A549 (cell line): ENCODE results near the gene CAMK1G. TPM values are rescaled to one million over a fixed set of nuclear protein-coding genes. Genes with fewer than 3 reads are reported as not detected.

Experiments used
- ATAC-seq, 2 experiments: fragments of 200-7000 bp in 1 of 2; fragments of >200 bp in 1 of 2; cut with Nextera tagmentation in 1 of 2; cut with Tn5 transposase in 1 of 2; 3 replicates each; pipeline versions ENCODE4 v1.8.0 to v1.9.1; 2018 to 2020; ENCODE audit warnings: mild to moderate bottlenecking in 1 of 2, moderate library complexity in 1 of 2
- CTCF ChIA-PET: fragments of 300-600 bp; sonication (Branson Sonifier 250); formaldehyde crosslinking; extraction: SDS; loops from one replicate; lab custom pipeline; 2021; ENCODE audit warnings: antibody characterized with exemption, inconsistent platforms; lab: Yijun Ruan, JAX
- POLR2A ChIA-PET: fragments of 350-600 bp; formaldehyde crosslinking; extraction: SDS; loops from one replicate; lab custom pipeline; 2021; ENCODE audit warnings: antibody characterized with exemption, inconsistent platforms; lab: Yijun Ruan, JAX
- DNase-seq, 2 experiments: peaks; one replicate each; pipeline versions ENCODE4 v3.0.0 to v3.0.0-alpha.2; 2011 to 2016; ENCODE audit warnings: low read depth in 1 of 2, low spot score in 1 of 2
- FAIRE-seq: peaks from 2 replicates; lab custom pipeline; 2011; peaks lifted over from hg19 to GRCh38; lab: Jason Lieb, UNC
- H3K27ac ChIP-seq, 2 experiments: fragments of >200 bp; sonication (Bioruptor Twin); formaldehyde crosslinking; 3 replicates each; pipeline ENCODE4 v1.5.1; 2016 to 2017
- H3K4me1 ChIP-seq: fragments of >200 bp; sonication (Bioruptor Twin); formaldehyde crosslinking; 3 replicates; pipeline ENCODE4 v1.6.1; 2016
- H3K4me2 ChIP-seq: fragments of >200 bp; sonication (Bioruptor Twin); formaldehyde crosslinking; 3 replicates; pipeline ENCODE4 v1.6.1; 2016
- H3K4me3 ChIP-seq: fragments of >200 bp; sonication (Bioruptor Twin); formaldehyde crosslinking; 3 replicates; pipeline ENCODE4 v1.5.1; 2016
- H3K9me3 ChIP-seq: fragments of >200 bp; sonication (Bioruptor Twin); formaldehyde crosslinking; 3 replicates; pipeline ENCODE4 v1.6.1; 2016
- CBX2 ChIP-seq: fragments of 200-600 bp; sonication (generic); IDR thresholded peaks from 2 replicates; pipeline ENCODE4 v1.6.1; 2016; ENCODE audit warnings: low read depth, mild to moderate bottlenecking, borderline replicate concordance
- CBX8 ChIP-seq: fragments of 200-600 bp; sonication (generic); IDR thresholded peaks from 2 replicates; pipeline ENCODE4 v1.6.1; 2016
- EHMT2 ChIP-seq: fragments of 200-600 bp; sonication (generic); IDR thresholded peaks from 2 replicates; pipeline ENCODE4 v1.6.1; 2016; ENCODE audit warnings: antibody characterized with exemption, low read depth, mild to moderate bottlenecking, moderate library complexity
- EP300 ChIP-seq, 2 experiments: fragments of >200 bp; sonication (Bioruptor Twin); formaldehyde crosslinking; IDR thresholded peaks; 2 replicates in 1 of 2; 3 replicates in 1 of 2; pipeline ENCODE4 v1.6.1; 2016 to 2017
- GATA3 ChIP-seq: IDR thresholded peaks from 2 replicates; pipeline ENCODE4 v1.6.1; 2012; ENCODE audit warnings: borderline replicate concordance
- HEYL ChIP-seq: fragments of 250-450 bp; sonication (Bioruptor Pico); IDR thresholded peaks from 2 replicates; pipeline ENCODE4 v1.8.0; 2021; ENCODE audit warnings: mild to moderate bottlenecking, moderate library complexity
- KDM5A ChIP-seq: fragments of 200-600 bp; sonication (generic); IDR thresholded peaks from 2 replicates; pipeline ENCODE4 v1.6.1; 2016; ENCODE audit warnings: antibody characterized with exemption, mild to moderate bottlenecking
- MAZ ChIP-seq: fragments of 150-350 bp; IDR thresholded peaks from 2 replicates; pipeline ENCODE4 v1.6.1; 2014; ENCODE audit warnings: antibody characterized with exemption, low read depth, low read length, borderline replicate concordance
- NFE2L2 ChIP-seq: fragments of 150-350 bp; conservative IDR thresholded peaks from 2 replicates; pipeline ENCODE4 v1.6.1; 2014; ENCODE audit warnings: low read length
- POLR2A ChIP-seq: IDR thresholded peaks from 2 replicates; pipeline ENCODE4 v1.6.1; 2012; ENCODE audit warnings: mild to moderate bottlenecking, low read length
- RARB ChIP-seq: fragments of 250-450 bp; sonication (Bioruptor Pico); IDR thresholded peaks from 2 replicates; pipeline ENCODE4 v1.8.0; 2021; ENCODE audit warnings: mild to moderate bottlenecking, moderate library complexity
- RCOR1 ChIP-seq: fragments of 150-350 bp; IDR thresholded peaks from 2 replicates; pipeline ENCODE4 v1.6.1; 2014; ENCODE audit warnings: antibody characterized with exemption, low read length, low read depth
- ZNF302 ChIP-seq: fragments of 250-450 bp; sonication (Bioruptor Pico); IDR thresholded peaks from 2 replicates; pipeline ENCODE4 v1.9.0; 2021; ENCODE audit warnings: inconsistent platforms, mild to moderate bottlenecking, moderate library complexity
- ZSCAN20 ChIP-seq: fragments of 250-450 bp; sonication (Bioruptor Pico); IDR thresholded peaks from 2 replicates; pipeline ENCODE4 v1.8.0; 2022; ENCODE audit warnings: mild to moderate bottlenecking, moderate library complexity
- WGBS: methylation state at CpG from one replicate; pipeline ENCODE4 v1.1.6; 2017; ENCODE audit errors: missing lambda C conversion rate; 5-methylcytosine and 5-hydroxymethylcytosine counted together
- polyA plus RNA-seq, 4 experiments: library from polyadenylated mRNA; depleted of rRNA in 3 of 4; stranded (reverse); fragments of >200 nt; fragmentation: RNase III in 1 of 4; extraction: RNeasy Plus Mini Kit Qiagen cat#74134 plus additional on column Dnase treatment in 1 of 4; gene quantifications; 2 replicates in 3 of 4; 3 replicates in 1 of 4; pipeline ENCODE4 v1.2.3, GENCODE V29; 2011 to 2017
- TF ChIP-seq, protein P1 (sequence below): fragments of 250-450 bp; sonication (Bioruptor Pico); IDR thresholded peaks from 2 replicates; pipeline ENCODE4 v1.5.0; 2020; ENCODE audit warnings: low read depth, mild to moderate bottlenecking, moderate library complexity
- TF ChIP-seq, protein P2 (sequence below): fragments of >200 bp; sonication (Bioruptor Twin); formaldehyde crosslinking; IDR thresholded peaks from 3 replicates; pipeline ENCODE4 v1.6.1; 2016

Gene CAMK1G
- polyA plus RNA-seq, 2 of the 4 experiments (the other 2 are of a cell fraction) = 0.03 to 0.08 TPM

DNA sequence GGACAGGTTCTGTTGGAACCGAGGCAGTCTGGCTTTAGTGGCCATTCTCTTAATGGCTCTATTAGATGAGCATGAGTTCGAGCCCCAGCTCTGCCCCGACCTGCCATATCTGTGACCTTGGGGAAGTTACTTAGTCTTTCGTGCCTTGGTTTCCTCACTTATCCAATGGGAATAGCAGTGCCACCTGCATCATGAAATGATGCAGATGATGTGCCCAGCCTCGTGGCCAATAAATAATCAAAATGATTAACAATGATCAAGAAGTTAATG is 30.6 kb downstream of the CAMK1G start:
- no peak overlapping the region for H3K27ac ChIP-seq
- H3K9me3 ChIP-seq = no peaks in the 10 kb centered on the region
- ChIA-PET POLR2A (no interaction called here), CTCF (interaction anchor here (1.1 to 2.5 kb wide), 4 partner anchors 8 to 80 kb away, joined by 3 to 7 read pairs (median 4); no protein-coding TSS in a partner anchor)
- no peak overlapping the region for H3K4me2 ChIP-seq
- no peak for TF ChIP-seq POLR2A
- TF ChIP-seq RARB (CRISPR knock-in tag) = no peak
- TF ChIP-seq CBX2 = no peak
- no peak for TF ChIP-seq RCOR1
- TF ChIP-seq GATA3 = no peak
- no peak for TF ChIP-seq ZSCAN20
- no peak for TF ChIP-seq CBX8
- TF ChIP-seq HEYL (CRISPR knock-in tag) = no peak
- TF ChIP-seq NFE2L2 = no peak
- H3K4me3 ChIP-seq = no peak overlapping the region
- DNase-seq (no peak), FAIRE-seq (no peak), ATAC-seq (no peak)
- WGBS = 45% methylated on average over 5 of the region's 5 CpGs
- H3K4me1 ChIP-seq = peaks cover 8% of the 10 kb centered on the region; the same call in 1 of the 3 replicates

DNA sequence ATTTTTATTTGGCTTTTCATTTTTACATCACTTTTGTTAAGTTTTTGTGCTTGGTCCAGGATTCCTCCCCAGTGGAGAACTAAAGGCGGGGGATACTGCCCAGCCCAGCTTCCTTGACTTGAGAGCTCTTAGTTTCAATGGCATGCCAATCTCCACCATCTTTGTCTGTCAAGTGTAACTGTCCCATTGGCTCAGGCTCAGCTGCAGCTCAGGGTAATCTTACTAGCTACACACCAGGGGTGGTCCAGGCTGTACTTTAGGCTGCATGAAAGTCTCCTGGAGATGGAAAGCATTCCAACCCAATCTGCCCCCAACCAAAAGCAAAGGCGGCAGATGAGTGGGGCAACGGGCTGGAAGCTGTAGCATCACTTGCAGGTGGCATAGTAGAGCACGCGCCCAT is 31.4 kb downstream of the CAMK1G start:
- ChIA-PET POLR2A (no interaction called here), CTCF (interaction anchor here (0.6 to 3.2 kb wide), 6 partner anchors 9 to 1512 kb away, joined by 3 to 16 read pairs (median 6); no protein-coding TSS in a partner anchor)
- no peak for ATAC-seq
- Histone ChIP-seq H3K4me1 (peaks cover 2% of the 10 kb centered on the region; the same call in 1 of the 3 replicates), H3K27ac (no peak overlapping the region)
- TF ChIP-seq RARB (CRISPR knock-in tag) = no peak
- TF ChIP-seq, all 56 proteins: peak for 0
- Histone ChIP-seq H3K4me2 (no peak overlapping the region), H3K4me3 (no peak overlapping the region), H3K9me3 (no peaks in the 10 kb centered on the region)
- no peak for DNase-seq
- FAIRE-seq = no peak
- WGBS = 86% methylated on average over 5 of the region's 5 CpGs

DNA sequence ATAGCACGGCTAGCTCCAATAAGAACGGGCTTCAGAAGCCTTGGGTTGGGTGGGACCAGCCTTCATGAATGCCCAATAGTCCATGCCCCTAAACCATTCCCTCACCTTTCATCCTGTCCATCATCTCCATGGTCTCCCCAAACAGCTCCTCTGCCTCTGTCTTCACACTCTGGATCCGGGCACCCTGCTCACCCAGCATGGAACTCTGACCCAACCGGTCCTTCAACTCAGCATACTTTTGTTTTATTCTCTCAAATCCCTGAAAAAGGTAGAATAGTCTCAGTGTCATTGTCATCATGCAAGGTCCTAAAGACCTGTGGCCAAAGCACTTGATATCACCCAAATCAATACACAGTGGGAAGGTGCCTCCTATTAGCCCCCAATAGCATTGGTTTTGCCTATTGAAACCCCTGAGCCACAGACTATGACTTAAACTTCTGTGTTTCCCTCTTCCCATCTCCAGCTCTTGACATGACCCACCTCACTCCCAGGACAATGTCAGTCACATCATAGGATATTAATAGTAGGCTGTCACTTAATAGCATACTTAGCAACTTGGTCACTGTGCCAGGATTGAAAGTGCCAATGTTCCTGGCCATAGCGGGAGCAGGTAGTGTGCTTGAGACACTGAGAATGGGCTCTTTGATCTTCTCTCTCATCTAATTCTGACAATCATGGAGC is 33.0 kb downstream of the CAMK1G start:
- H3K27ac ChIP-seq = no peak overlapping the region
- H3K4me2 ChIP-seq = no peak overlapping the region
- H3K4me3 ChIP-seq = no peak overlapping the region
- ChIA-PET CTCF (interaction anchor here (1.0 to 3.2 kb wide), 7 partner anchors 11 to 47 kb away, joined by 3 to 16 read pairs (median 9); no protein-coding TSS in a partner anchor), POLR2A (no interaction called here)
- TF ChIP-seq ZSCAN20 (no peak), POLR2A (no peak), KDM5A (no peak), EHMT2 (no peak), RARB (CRISPR knock-in tag) (no peak)
- FAIRE-seq = no peak
- DNase-seq = no peak
- H3K9me3 ChIP-seq = no peaks in the 10 kb centered on the region
- ATAC-seq = no peak
- 76% methylated on average over 5 of the region's 5 CpGs for WGBS
- no peaks in the 10 kb centered on the region for H3K4me1 ChIP-seq

DNA sequence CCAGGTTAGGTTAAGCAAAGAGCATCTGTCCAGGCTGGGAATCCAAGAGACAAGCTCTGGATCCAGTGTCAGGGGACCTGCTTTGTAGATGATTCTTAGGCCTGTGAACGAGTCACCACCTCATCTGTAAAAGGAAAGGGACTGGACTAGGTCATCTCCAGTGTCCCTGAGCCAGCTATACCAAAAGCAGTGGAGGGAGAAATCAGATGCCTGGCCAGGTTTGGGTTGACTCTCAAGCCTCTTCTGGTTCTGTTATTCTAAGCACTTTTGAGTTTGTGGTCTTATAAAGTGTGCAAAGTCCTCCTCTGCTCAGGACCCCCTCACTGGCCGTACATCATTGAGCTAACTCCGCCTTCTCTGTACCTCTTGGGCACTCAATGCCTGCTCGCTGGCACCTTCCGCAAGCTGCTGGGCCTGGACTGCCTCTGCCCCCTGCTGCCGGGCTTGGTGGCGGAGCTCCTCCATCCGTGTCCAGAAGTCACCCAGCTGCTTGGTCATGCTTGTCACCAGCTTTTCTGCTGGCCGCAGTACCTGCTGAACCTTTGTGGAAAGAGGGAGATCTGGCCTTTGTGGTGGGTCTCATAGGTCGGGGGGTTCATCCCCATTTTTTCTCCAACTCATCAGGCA is 33.6 kb downstream of the CAMK1G start:
- ChIA-PET CTCF (interaction anchor here (1.0 to 3.2 kb wide), 4 partner anchors 10 to 35 kb away, joined by 3 to 16 read pairs (median 11); no protein-coding TSS in a partner anchor), POLR2A (no interaction called here)
- H3K4me1 ChIP-seq = no peaks in the 10 kb centered on the region
- ATAC-seq = no peak
- WGBS = 63% methylated on average over 6 of the region's 10 CpGs
- DNase-seq = no peak
- H3K4me3 ChIP-seq = no peak overlapping the region
- no peaks in the 10 kb centered on the region for H3K9me3 ChIP-seq
- TF ChIP-seq, protein P1, sequence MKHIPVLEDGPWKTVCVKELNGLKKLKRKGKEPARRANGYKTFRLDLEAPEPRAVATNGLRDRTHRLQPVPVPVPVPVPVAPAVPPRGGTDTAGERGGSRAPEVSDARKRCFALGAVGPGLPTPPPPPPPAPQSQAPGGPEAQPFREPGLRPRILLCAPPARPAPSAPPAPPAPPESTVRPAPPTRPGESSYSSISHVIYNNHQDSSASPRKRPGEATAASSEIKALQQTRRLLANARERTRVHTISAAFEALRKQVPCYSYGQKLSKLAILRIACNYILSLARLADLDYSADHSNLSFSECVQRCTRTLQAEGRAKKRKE (CRISPR knock-in tag) = no peak
- TF ChIP-seq, protein P2, sequence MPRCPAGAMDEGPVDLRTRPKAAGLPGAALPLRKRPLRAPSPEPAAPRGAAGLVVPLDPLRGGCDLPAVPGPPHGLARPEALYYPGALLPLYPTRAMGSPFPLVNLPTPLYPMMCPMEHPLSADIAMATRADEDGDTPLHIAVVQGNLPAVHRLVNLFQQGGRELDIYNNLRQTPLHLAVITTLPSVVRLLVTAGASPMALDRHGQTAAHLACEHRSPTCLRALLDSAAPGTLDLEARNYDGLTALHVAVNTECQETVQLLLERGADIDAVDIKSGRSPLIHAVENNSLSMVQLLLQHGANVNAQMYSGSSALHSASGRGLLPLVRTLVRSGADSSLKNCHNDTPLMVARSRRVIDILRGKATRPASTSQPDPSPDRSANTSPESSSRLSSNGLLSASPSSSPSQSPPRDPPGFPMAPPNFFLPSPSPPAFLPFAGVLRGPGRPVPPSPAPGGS = no peak
- TF ChIP-seq ZNF302 (CRISPR knock-in tag) (no peak), EP300 (IDR thresholded peaks at IDR 0.05) (no peak), MAZ (no peak)
- FAIRE-seq = no peak
- no peak overlapping the region for H3K27ac ChIP-seq
- H3K4me2 ChIP-seq = no peak overlapping the region
